GM18868 (cell line): ENCODE data around the gene POM121C.
A peak's percentile ranks its signal among the peaks of the same experiment; 100 is the strongest.
"Not testable (repeated sequence)": the region's sequence is repeated elsewhere in the genome, so short reads cannot be mapped to it uniquely, and the experiment has no call there.

ENCODE experiments used
- ATAC-seq: cut with Tn5 transposase; IDR thresholded peaks from one replicate; pipeline ENCODE4 v1.9.1; 2021; ENCODE audit warnings: mild to moderate bottlenecking, moderate library complexity; ENCODE audit not compliant: unreplicated experiment

POM121C gene

GRCh38 chr7:75485979-75486643 is at the start of gene POM121C:
Gene POM121C (minus strand): TSS chr7:75486299. CDS start chr7:75441496, 44,803 bp downstream.
- ATAC-seq, result peak; percentile 97

- peak; percentile 93 for ATAC-seq
These were observed 48.7 kb upstream of the POM121C start for GRCh38 chr7:75534727-75535307.

- no peak for ATAC-seq
These were observed 47.8 kb upstream of the POM121C start for GRCh38 chr7:75533926-75534325.

GRCh38 chr7:75532639-75533038 is 46.5 kb upstream of the POM121C start:
- ATAC-seq, result no peak

GRCh38 chr7:75531359-75531821 is 45.3 kb upstream of the POM121C start:
- ATAC-seq, result no peak

GRCh38 chr7:75527224-75527722 is 41.2 kb upstream of the POM121C start:
- not testable (repeated sequence) for ATAC-seq

- not testable (repeated sequence) for ATAC-seq
These were observed 35.6 kb upstream of the POM121C start for GRCh38 chr7:75521727-75522126.

GRCh38 chr7:75518842-75519241 is 32.7 kb upstream of the POM121C start:
- ATAC-seq, result not testable (repeated sequence)

GRCh38 chr7:75509033-75509432 is 22.9 kb upstream of the POM121C start:
- not testable (repeated sequence) for ATAC-seq

GRCh38 chr7:75492020-75492419 is 5.9 kb upstream of the POM121C start, which contains the start of gene SPDYE5:
Gene SPDYE5 (plus strand): TSS chr7:75492320. CDS start chr7:75494048, 1,728 bp downstream.
- not testable (repeated sequence) for ATAC-seq

GRCh38 chr7:75485355-75485978 is 632 bp downstream of the POM121C start:
- not testable (repeated sequence) for ATAC-seq

- not testable (repeated sequence) for ATAC-seq
These were observed 5.8 kb downstream of the POM121C start for GRCh38 chr7:75480313-75480712.

GRCh38 chr7:75477457-75477856 is 8.6 kb downstream of the POM121C start:
- ATAC-seq, result not testable (repeated sequence)

GRCh38 chr7:75470166-75470565 is 15.9 kb downstream of the POM121C start:
- not testable (repeated sequence) for ATAC-seq

GRCh38 chr7:75460541-75460940 is 25.6 kb downstream of the POM121C start:
- not testable (repeated sequence) for ATAC-seq

- ATAC-seq, result not testable (repeated sequence)
These were observed 28.1 kb downstream of the POM121C start for GRCh38 chr7:75458034-75458433.

GRCh38 chr7:75456403-75456802 is 29.7 kb downstream of the POM121C start:
- ATAC-seq, result not testable (repeated sequence)

- peak; percentile 92 for ATAC-seq
These were observed 33.6 kb downstream of the POM121C start for GRCh38 chr7:75452494-75452955.

GRCh38 chr7:75449946-75450345 is 36.2 kb downstream of the POM121C start:
- not testable (repeated sequence) for ATAC-seq

GRCh38 chr7:75442465-75443111 is 43.5 kb downstream of the POM121C start:
- ATAC-seq, result peak; percentile 90

GRCh38 chr7:75442101-75442464 is 44.0 kb downstream of the POM121C start:
- peak; percentile 32 for ATAC-seq
